ENCODE data around the gene ZNF397. TPM values are rescaled to one million over a fixed set of nuclear protein-coding genes. Genes with fewer than 3 reads are reported as not detected.
"Not testable (repeated sequence)": the region's sequence is repeated elsewhere in the genome, so short reads cannot be mapped to it uniquely, and the experiment has no call there.

Gene ZNF397
- 10 to 100 TPM; 50.1 to 90.4 (median 88.8) TPM for polyA plus RNA-seq (ENCODE audit: insufficient read depth in 1 of 5, insufficient read length in 5 of 5, low replicate concordance in 1 of 5)
- long read RNA-seq, donor 1, partial matches to known transcripts, result 5 of 10 reads
- long read RNA-seq, donor 1, other reads (novel, unspliced or antisense), result 0 of 10 reads
- long read RNA-seq, donor 2, partial matches to known transcripts, result 0 of 2 reads
- long read RNA-seq, donor 2, other reads (novel, unspliced or antisense), result 0 of 2 reads
- long read RNA-seq, donor 3, full-length matches to known transcripts, result 8 of 14 reads
- long read RNA-seq, donor 3, partial matches to known transcripts, result 6 of 14 reads
- long read RNA-seq, donor 3, other reads (novel, unspliced or antisense), result 0 of 14 reads
- long read RNA-seq, donor 4, full-length matches to known transcripts, result 7 of 7 reads
- long read RNA-seq, donor 4, partial matches to known transcripts, result 0 of 7 reads
- long read RNA-seq, donor 4, other reads (novel, unspliced or antisense), result 0 of 7 reads
- long read RNA-seq, donor 5, partial matches to known transcripts, result 8 of 16 reads
- long read RNA-seq, donor 5, other reads (novel, unspliced or antisense), result 0 of 16 reads
- long read RNA-seq, donor 6, full-length matches to known transcripts, result 8 of 8 reads
- long read RNA-seq, donor 6, partial matches to known transcripts, result 0 of 8 reads
- long read RNA-seq, donor 6, other reads (novel, unspliced or antisense), result 0 of 8 reads
- long read RNA-seq, donor 7, full-length matches to known transcripts, result 5 of 5 reads
- long read RNA-seq, donor 7, partial matches to known transcripts, result 0 of 5 reads
- long read RNA-seq, donor 7, other reads (novel, unspliced or antisense), result 0 of 5 reads
- long read RNA-seq, donor 8, full-length matches to known transcripts, result 3 of 3 reads
- long read RNA-seq, donor 8, partial matches to known transcripts, result 0 of 3 reads
- long read RNA-seq, donor 8, other reads (novel, unspliced or antisense), result 0 of 3 reads

DNA sequence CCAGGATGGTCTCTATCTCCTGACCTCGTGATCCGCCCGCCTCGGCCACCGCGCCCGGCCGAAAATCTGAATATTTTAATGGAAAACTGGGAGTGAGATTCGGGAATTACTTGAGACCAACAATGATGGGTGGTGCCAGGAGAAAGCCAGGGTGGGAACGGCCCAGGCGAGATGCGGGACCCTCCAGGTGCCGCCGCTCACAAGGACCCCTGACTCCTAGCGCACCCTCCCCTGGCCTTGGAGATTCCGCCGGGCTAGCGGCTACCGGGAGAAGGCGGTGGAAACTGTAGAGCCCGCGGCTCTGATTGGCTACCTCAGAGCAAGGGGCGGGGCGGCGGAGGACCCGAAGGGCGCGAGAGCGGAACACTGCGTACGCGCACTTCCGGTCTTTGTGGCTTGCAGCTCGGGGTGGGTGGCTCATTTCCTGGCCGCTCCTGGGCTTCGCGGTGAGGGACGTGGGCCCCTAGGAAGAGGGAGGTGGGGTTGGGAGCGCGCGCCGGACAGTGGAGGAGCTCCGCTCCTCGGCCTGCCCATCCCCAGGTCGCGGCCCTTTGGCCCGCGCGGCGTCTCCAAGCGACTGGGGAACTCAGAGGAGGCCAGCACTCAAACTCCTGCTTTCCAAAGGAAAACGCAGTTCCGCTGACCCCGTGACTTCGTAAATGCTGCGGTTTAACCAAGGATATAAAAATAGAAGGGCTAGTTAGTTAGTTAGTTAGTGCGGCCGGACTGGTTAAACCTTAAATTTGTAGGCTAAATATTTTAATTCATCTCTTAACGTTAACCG is at the start of gene ZNF397:
TSS of gene ZNF397 (plus strand) at position 371 of the 784 bp plus-strand sequence. CDS start 1,437 bp downstream, outside the sequence.
- peak; percentile 97 for DNase-seq

DNA sequence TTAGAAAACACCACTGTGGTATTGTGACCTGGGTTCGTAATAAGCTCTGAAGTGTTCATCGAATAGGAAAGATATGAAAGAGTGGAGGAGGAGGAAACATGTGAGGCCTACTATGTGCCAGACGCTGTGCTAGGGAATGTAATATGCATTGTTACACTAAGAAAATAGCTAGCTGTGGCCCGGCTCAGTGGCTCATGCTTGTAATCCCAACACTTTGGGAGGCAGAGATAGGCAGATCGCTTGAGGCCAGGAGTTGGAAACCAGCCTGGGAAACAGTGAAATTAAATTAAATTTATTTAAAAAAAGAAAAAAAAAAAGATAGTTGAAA is 49.2 kb upstream of the ZNF397 start:
- DNase-seq, result no peak

DNA sequence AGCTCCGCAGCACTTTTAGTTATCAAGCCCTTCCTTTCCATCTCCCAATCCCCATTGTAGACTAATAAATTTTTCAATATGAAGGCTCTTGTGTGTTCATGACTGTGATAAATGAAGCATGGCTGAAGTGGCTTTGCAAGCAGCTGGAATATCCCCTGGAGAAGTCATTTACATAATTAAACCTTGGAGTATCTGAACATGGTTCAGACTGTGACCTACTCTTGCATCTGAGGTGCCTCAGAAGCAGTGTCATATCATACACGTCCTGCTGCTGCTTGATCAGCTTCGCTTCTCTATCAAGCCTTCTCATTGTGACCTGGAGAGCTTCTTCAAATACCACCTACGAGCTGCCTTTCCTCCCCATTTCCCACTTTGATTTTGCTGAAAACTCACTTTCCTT is 48.4 kb upstream of the ZNF397 start:
- DNase-seq, result no peak

- DNase-seq, result no peak
Measured at GRCh38 chr18:35193316-35193715, 47.5 kb upstream of the ZNF397 start.

- no peak for DNase-seq
Measured at GRCh38 chr18:35197296-35197695, 43.5 kb upstream of the ZNF397 start.

DNA sequence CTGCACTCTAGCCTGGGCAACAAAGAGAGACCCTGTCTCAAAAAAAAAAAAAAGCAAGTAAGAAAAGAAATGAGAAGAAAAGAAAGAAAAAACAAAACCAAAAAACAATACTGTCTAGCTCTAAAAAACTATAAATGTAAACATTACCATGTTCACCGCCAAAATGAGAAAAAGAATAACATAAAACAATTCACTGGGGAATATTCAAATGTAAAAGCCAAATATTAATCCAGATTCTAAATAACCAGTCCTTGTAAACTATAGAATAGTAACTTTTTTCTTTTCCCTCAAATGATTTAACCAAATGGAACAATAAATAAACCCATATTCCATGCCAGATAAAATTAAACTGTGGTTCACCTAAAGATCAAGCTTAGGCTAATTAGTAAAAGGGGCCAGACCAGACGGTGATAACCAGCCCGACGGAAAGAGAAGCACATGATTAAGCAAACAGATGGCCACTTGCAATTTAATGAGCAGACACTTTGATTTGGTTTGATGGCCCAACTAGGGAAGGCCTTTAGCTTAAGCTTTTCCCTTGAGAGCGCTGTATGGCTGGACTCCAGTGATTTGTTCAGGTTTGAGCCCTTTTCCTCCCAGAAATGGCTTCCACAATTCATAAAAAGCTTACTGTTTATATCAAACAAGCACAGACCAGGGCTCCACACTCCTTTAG is 39.4 kb upstream of the ZNF397 start:
- DNase-seq, result no peak

- DNase-seq, result peak; percentile 48 to 50
Measured at GRCh38 chr18:35203067-35203466, 37.8 kb upstream of the ZNF397 start.

DNA sequence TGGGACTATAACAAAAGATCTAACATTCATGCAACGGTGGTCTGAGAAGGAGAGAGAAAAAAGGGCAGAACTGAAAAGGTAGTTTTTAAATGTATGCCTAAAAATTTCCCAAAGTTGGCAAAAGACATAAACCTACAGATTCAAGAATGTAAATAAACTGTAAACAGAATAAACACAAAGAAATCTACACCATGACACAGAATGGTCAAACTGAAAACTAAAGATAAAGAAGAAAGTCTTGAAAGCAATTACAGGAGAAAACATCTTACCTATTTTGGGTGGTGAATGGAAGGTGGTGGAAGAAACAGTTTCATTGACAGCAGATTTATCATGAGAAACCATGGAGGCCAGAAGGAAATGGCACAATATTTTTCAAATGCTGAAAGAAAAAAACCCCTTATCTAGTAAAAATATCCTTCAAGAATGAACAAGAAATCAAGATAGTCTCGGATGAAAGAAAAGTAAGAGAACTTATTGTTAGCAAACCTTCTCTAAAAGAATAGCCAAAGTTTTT is 35.6 kb upstream of the ZNF397 start:
- DNase-seq, result no peak

- DNase-seq, result not testable (repeated sequence)
Measured at GRCh38 chr18:35205746-35206458, 34.9 kb upstream of the ZNF397 start.

GRCh38 chr18:35215026-35215425 is 25.8 kb upstream of the ZNF397 start:
- DNase-seq, result no peak

GRCh38 chr18:35216611-35217010 is 24.2 kb upstream of the ZNF397 start:
- DNase-seq, result not testable (repeated sequence)

DNA sequence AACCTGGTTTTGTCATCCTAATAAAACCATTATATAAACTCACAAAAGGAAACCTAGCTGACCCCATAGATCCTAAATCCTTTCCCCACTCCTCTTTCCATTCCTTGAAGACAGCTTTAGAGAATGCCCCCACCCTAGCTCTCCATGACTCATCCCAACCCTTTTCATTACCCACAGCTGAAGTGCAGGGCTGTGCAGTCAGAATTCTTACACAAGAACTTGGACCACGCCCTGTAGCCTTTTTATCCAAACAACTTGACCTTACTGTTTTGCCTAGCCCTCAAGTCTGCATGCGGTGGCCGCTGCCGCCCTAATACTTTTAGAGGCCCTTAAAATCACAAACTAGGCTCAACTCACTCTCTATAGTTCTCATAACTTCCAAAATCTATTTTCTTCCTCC is 21.5 kb upstream of the ZNF397 start:
- not testable (repeated sequence) for DNase-seq

DNA sequence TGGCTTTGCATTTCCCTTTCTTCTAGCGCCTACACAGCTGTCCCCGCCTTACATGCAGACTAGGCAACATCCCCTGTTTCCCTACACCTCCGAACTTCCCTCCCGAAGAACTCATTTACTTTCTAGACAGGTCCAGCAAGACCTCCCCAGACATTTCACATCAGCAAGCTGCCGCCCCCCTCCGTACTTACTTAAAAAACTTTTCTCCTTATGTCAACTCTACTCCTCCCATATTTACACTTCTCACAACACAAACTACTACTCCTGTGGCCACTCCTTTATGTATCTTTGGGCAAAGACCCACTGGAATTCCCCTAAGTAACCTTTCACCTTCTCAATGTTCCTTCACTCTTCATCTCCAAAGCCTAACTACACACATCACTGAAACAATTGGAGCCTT is 20.4 kb upstream of the ZNF397 start:
- DNase-seq, result no peak

- DNase-seq, result no peak
Measured at GRCh38 chr18:35223797-35224196, 17.0 kb upstream of the ZNF397 start.

- no peak for DNase-seq
Measured at GRCh38 chr18:35227254-35227653, 13.6 kb upstream of the ZNF397 start.

DNA sequence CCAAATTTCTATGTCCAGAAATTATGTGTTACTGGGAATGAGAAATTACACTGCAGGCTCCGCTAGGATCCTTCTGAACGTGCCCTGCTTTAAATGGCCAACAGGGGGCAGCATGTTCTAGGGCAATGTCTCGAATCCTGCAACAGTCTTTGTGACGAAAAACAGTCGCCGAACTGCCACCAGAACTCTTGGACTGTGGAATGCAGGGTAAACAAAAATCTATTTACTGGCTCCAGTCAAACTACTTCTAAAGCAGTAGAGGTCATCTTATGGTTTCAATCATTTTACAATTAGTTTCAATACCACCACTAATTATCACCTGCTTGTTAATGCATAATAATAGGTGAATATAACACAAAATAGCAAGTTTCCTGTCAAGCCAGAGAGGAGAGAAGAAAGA is 9.8 kb upstream of the ZNF397 start:
- peak; percentile 52 to 72 for DNase-seq

- DNase-seq, result no peak
Measured at GRCh38 chr18:35236571-35237363, 4.1 kb upstream of the ZNF397 start.

DNA sequence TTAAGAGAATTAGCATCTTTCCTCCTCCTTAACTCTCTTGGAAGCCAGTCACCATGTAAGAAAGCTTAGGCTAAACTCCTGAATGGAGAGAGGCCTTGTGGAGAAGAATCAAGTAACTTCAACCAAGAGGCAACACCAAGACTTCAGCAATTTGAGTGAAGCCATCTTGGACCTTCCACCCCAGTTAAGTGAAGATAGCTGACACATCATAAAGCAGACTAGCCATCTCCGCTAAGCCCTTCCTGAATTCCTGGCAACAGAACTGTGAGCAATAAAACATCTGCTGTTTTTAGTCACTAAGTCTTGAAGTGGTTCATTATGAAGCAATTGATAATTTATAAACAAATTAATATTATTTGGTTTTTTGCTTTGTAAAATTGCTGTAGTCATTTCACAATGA is 1.5 kb upstream of the ZNF397 start:
- DNase-seq, result no peak

GRCh38 chr18:35241448-35241804 is 592 bp downstream of the ZNF397 start:
- DNase-seq, result no peak

- DNase-seq, result no peak
Measured at GRCh38 chr18:35242426-35242825, 1.6 kb downstream of the ZNF397 start.

All from right lung (tissue), 10 donors.